K562 (cell line): ENCODE data around the gene ST7. TPM values are rescaled to one million over a fixed set of nuclear protein-coding genes. Genes with fewer than 3 reads are reported as not detected.

Experiments used
- ATAC-seq: fragments of 200-7000 bp; cut with Tn5 transposase; 3 replicates; pipeline ENCODE4 v1.9.1; 2020; ENCODE audit warnings: moderate library complexity
- BruUV-seq: library from RNA; stranded (reverse); fragments of 400-500 nt; replicated peaks from 2 replicates; lab custom pipeline; 2021; lab: Mats Ljungman, UMichigan
- CTCF ChIA-PET: fragments of 300-600 bp; formaldehyde crosslinking; extraction: SDS; loops from one replicate; lab custom pipeline; 2021; ENCODE audit warnings: low intra/inter-chr PET ratio; lab: Yijun Ruan, JAX
- POLR2A ChIA-PET: fragments of 300-600, 350-650 bp; sonication (Branson Sonifier 250); formaldehyde crosslinking; extraction: SDS; loops from one replicate; lab custom pipeline; 2021; ENCODE audit warnings: antibody characterized with exemption, inconsistent platforms; lab: Yijun Ruan, JAX
- DNase-seq, 4 experiments: peaks; one replicate each; pipeline versions ENCODE4 v3.0.0 to v3.0.0-alpha.2; 2011 to 2018; ENCODE audit warnings: low spot score in 3 of 4, mixed read lengths in 3 of 4; ENCODE audit errors: extremely low read depth in 1 of 4
- FAIRE-seq: peaks from 2 replicates; lab custom pipeline; 2011; peaks lifted over from hg19 to GRCh38; lab: Jason Lieb, UNC
- H2AFZ ChIP-seq: 2 replicates; pipeline ENCODE4 v1.6.0; 2011; ENCODE audit warnings: low read depth, low read length, control low read depth, inconsistent platforms
- H3K27ac ChIP-seq: fragments of 200-600 bp; 3 replicates; pipeline ENCODE4 v1.8.0; 2011; ENCODE audit warnings: low read depth, mild to moderate bottlenecking, control low read depth, inconsistent platforms, low read length, moderate library complexity, mixed read lengths; ENCODE audit errors: extremely low read depth
- H3K27me3 ChIP-seq, 2 experiments: fragments of 300-600 bp in 1 of 2; 2 replicates in 1 of 2; 3 replicates in 1 of 2; pipeline versions ENCODE4 v1.6.0 to v1.8.0; 2011; ENCODE audit warnings: inconsistent platforms in 2 of 2, low read length in 2 of 2, mild to moderate bottlenecking in 1 of 2, mixed read lengths in 1 of 2, moderate library complexity in 1 of 2; ENCODE audit not compliant: control insufficient read depth in 2 of 2, insufficient read depth in 2 of 2
- H3K36me3 ChIP-seq: fragments of 300-600 bp; 3 replicates; pipeline ENCODE4 v1.8.0; 2011; ENCODE audit warnings: mild to moderate bottlenecking, low read length, inconsistent platforms; ENCODE audit not compliant: control insufficient read depth, insufficient read depth
- H3K4me1 ChIP-seq, 2 experiments: fragments of 200-600 bp in 1 of 2; replicated peaks in 1 of 2; 2 replicates in 1 of 2; 3 replicates in 1 of 2; pipeline versions ENCODE4 v1.5.1 to v1.8.0; 2011; ENCODE audit warnings: inconsistent platforms in 2 of 2, low read length in 2 of 2, mild to moderate bottlenecking in 1 of 2, mixed read lengths in 1 of 2, moderate library complexity in 1 of 2; ENCODE audit not compliant: control insufficient read depth in 2 of 2, insufficient read depth in 2 of 2
- H3K4me2 ChIP-seq: 2 replicates; pipeline ENCODE4 v1.6.1; 2011; ENCODE audit warnings: low read length, control low read depth, inconsistent platforms, mixed read lengths; ENCODE audit not compliant: insufficient read depth
- H3K4me3 ChIP-seq: fragments of 200-600 bp; sonication (generic), shearing (Covaris generic); 2 replicates; pipeline ENCODE4 v1.5.1; 2016; ENCODE audit warnings: control low read depth, inconsistent platforms
- H3K79me2 ChIP-seq: fragments of 200-600 bp; 3 replicates; pipeline ENCODE4 v1.8.0; 2011; ENCODE audit warnings: low read length, inconsistent platforms; ENCODE audit not compliant: control insufficient read depth, insufficient read depth
- H3K9ac ChIP-seq, 2 experiments: 2 replicates each; pipeline versions ENCODE4 v1.6.0 to v1.6.1; 2011; ENCODE audit warnings: low read depth in 2 of 2, low read length in 2 of 2, control low read depth in 1 of 2, inconsistent platforms in 1 of 2, mild to moderate bottlenecking in 1 of 2, mixed read lengths in 1 of 2; ENCODE audit not compliant: insufficient read depth in 1 of 2
- H3K9me1 ChIP-seq: one replicate; pipeline ENCODE4 v1.6.0; 2011; ENCODE audit warnings: inconsistent platforms, mild to moderate bottlenecking, low read length, moderate library complexity; ENCODE audit not compliant: control insufficient read depth, insufficient read depth
- H3K9me3 ChIP-seq: replicated peaks from 2 replicates; pipeline ENCODE4 v1.5.1; 2011; ENCODE audit warnings: low read depth, low read length, inconsistent platforms; ENCODE audit not compliant: control insufficient read depth, insufficient read depth
- H4K20me1 ChIP-seq: replicated peaks from 2 replicates; pipeline ENCODE4 v1.6.1; 2011; ENCODE audit warnings: low read length, inconsistent platforms, mixed read lengths; ENCODE audit not compliant: control insufficient read depth, insufficient read depth
- ATF4 ChIP-seq: fragments of 450-650 bp; formaldehyde crosslinking; IDR thresholded peaks from 2 replicates; pipeline ENCODE4 v1.4.0; 2022; ENCODE audit warnings: mild to moderate bottlenecking, moderate library complexity
- BRD4 ChIP-seq: fragments of 200-600 bp; sonication (generic); IDR thresholded peaks from 2 replicates; pipeline ENCODE4 v1.6.1; 2017; ENCODE audit warnings: inconsistent platforms
- CREBBP ChIP-seq: IDR thresholded peaks from one replicate; pipeline ENCODE4 v1.6.1; 2012; ENCODE audit warnings: low read depth, mild to moderate bottlenecking, control low read depth, inconsistent platforms, low read length
- CUX1 ChIP-seq: fragments of 200-800 bp; sonication (Bioruptor generic); IDR thresholded peaks from 2 replicates; pipeline ENCODE4 v1.6.1; 2016; ENCODE audit warnings: missing genetic modification characterization, missing compliant biosample characterization
- MTA2 ChIP-seq: fragments of 450-650 bp; IDR thresholded peaks from 2 replicates; pipeline ENCODE4 v1.6.1; 2016; ENCODE audit warnings: low read depth
- POLR2H ChIP-seq: IDR thresholded peaks from 2 replicates; pipeline ENCODE4 v1.6.1; 2016; ENCODE audit warnings: missing genetic modification characterization, low read depth, mild to moderate bottlenecking, control low read depth, missing compliant biosample characterization, moderate library complexity
- SNAPC5 ChIP-seq: fragments of 250-450 bp; sonication (Bioruptor Pico); IDR thresholded peaks from 2 replicates; pipeline ENCODE4 v1.8.0; 2021; ENCODE audit warnings: moderate library complexity, mild to moderate bottlenecking, inconsistent platforms
- TSC22D4 ChIP-seq: fragments of 450-650 bp; IDR thresholded peaks from 2 replicates; pipeline ENCODE4 v1.6.1; 2016; ENCODE audit warnings: missing genetic modification characterization, missing biosample characterization, control low read depth
- ZFP91 ChIP-seq: sonication (generic); formaldehyde crosslinking; IDR thresholded peaks from 2 replicates; pipeline ENCODE4 v1.8.0; 2022; ENCODE audit warnings: mild to moderate bottlenecking, missing genetic modification reagents
- ZNF133 ChIP-seq: fragments of 250-450 bp; sonication (Bioruptor Pico); IDR thresholded peaks from 2 replicates; pipeline ENCODE4 v1.4.0; 2020; ENCODE audit warnings: mild to moderate bottlenecking
- ZNF232 ChIP-seq: sonication (generic); formaldehyde crosslinking; IDR thresholded peaks from 2 replicates; pipeline ENCODE4 v1.8.0; 2022; ENCODE audit warnings: mild to moderate bottlenecking, missing genetic modification reagents
- ZNF384 ChIP-seq: IDR thresholded peaks from 2 replicates; pipeline ENCODE4 v1.6.1; 2012; ENCODE audit warnings: low read depth, low read length, improper control_type of control experiment
- ZNF586 ChIP-seq: fragments of 450-650 bp; formaldehyde crosslinking; conservative IDR thresholded peaks from 2 replicates; pipeline ENCODE4 v1.4.0; 2020; ENCODE audit warnings: mild to moderate bottlenecking, moderate library complexity
- ZNF699 ChIP-seq: fragments of 250-450 bp; sonication (Bioruptor Pico); IDR thresholded peaks from 2 replicates; pipeline ENCODE4 v1.8.0; 2021; ENCODE audit warnings: mild to moderate bottlenecking, moderate library complexity; ENCODE audit not compliant: insufficient replicate concordance
- WGBS: fragments of 100-300 bp; shearing (Covaris generic); methylation state at CpG from one replicate; pipeline ENCODE4 v1.1.6; 2016; ENCODE audit warnings: low coverage, mixed read lengths; ENCODE audit not compliant: insufficient coverage; ENCODE audit errors: missing lambda C conversion rate; 5-methylcytosine and 5-hydroxymethylcytosine counted together
- in situ Hi-C: fragments of 300-500 bp; cut with MboI; formaldehyde crosslinking; loops from 4 replicates; pipeline ENCODE4 v1.15.0; 2018; ENCODE audit warnings: inconsistent platforms, mixed read lengths
- intact Hi-C: fragments of 100-400 bp; cut with micrococcal nuclease; formaldehyde crosslinking; loops from 2 replicates; pipeline ENCODE4 v1.14.2; 2022
- polyA plus RNA-seq, 8 experiments: library from polyadenylated mRNA; depleted of rRNA in 4 of 8; stranded (reverse) in 5 of 8; unstranded in 3 of 8; fragments of >200 nt; fragmentation: Nextera tagmentation in 2 of 8; fragmentation: Illumina TruSeq in 1 of 8; extraction: Ambion mirVana in 2 of 8; extraction: Trizol in 1 of 8; gene quantifications; 2 replicates each; pipeline versions ENCODE4 v1.2.1 to v1.2.3, GENCODE V29; 2011 to 2014; ENCODE audit warnings: inconsistent platforms in 1 of 8, missing spikeins in 1 of 8
- total RNA-seq, 7 experiments: library from RNA; depleted of rRNA in 6 of 7; stranded (reverse); fragments of >200 nt in 6 of 7; fragmentation: Illumina TruSeq in 2 of 7; extraction: Trizol in 2 of 7; gene quantifications; 2 replicates each; pipeline versions ENCODE4 v1.2.1 to v1.2.3, GENCODE V29; 2011 to 2021; ENCODE audit warnings: low replicate concordance in 1 of 7

The ST7 gene
- total and polyA plus RNA-seq, 9 of the 15 experiments (the other 6 are each of a cell fraction or from before 2014, with no cell fraction given) = 23.9 to 56.3 (median 36.9) TPM

- TF ChIP-seq ATF4 (no peak), ZNF384 (no peak), POLR2H (tag) (no peak)
- TF ChIP-seq, all 486 proteins: peak for 0
These were observed 162.9 kb downstream of the ST7 start (continued) for GRCh38 chr7:117116211-117116610.

GRCh38 chr7:117117172-117117571 lies 163.9 kb downstream of the ST7 start:
- in situ Hi-C loops = loop anchor here (10.0 kb wide), 1 partner anchor 112 kb away; no protein-coding TSS in a partner anchor
- CTCF ChIA-PET = interaction anchor here (6.9 kb wide), 1 partner anchor 131 kb away, joined by 143 read pairs; no protein-coding TSS in a partner anchor
- POLR2A ChIA-PET = interaction anchor here (0.7 to 1.2 kb wide), 2 partner anchors 17 to 163 kb away, joined by 3 read pairs; no protein-coding TSS in a partner anchor
- TF ChIP-seq MTA2 = no peak
- no peak for TF ChIP-seq SNAPC5 (CRISPR knock-in tag)
- TF ChIP-seq CREBBP = no peak
- TF ChIP-seq ZNF133 (CRISPR knock-in tag) = no peak
- TF ChIP-seq ZNF232 (CRISPR knock-in tag) = no peak
- no peak for TF ChIP-seq ZFP91 (CRISPR knock-in tag)
- no peak for TF ChIP-seq BRD4
- no peak for TF ChIP-seq ZNF586
- no peak for TF ChIP-seq CUX1 (CRISPR knock-in tag)
- TF ChIP-seq TSC22D4 (tag) = no peak
- TF ChIP-seq ZNF699 (CRISPR knock-in tag) = no peak

More at GRCh38 chr7:117117172-117117571, 163.9 kb downstream of the ST7 start:
- DNase-seq (no peak), ATAC-seq (no peak), FAIRE-seq (no peak)
- no TSS peak for BruUV-seq
- intact Hi-C loops = loop anchor here (5.0 kb wide), 1 partner anchor 110 kb away; no protein-coding TSS in a partner anchor
- WGBS = 88% methylated on average over 2 of the region's 2 CpGs
- Histone ChIP-seq H3K27me3 (no peaks in the 10 kb centered on the region), H4K20me1 (no peaks in the 10 kb centered on the region; the same call in 1 of the 2 replicates), H3K4me1 (peaks cover 0 to 4% of the 10 kb centered on the region in 2 experiments; a peak in 2 of 5 replicates), H3K4me3 (no peak overlapping the region), H3K36me3 (peaks cover 26% of the 10 kb centered on the region; the same call in 2 of the 3 replicates), H3K9me1 (no peaks in the 10 kb centered on the region), H3K79me2 (no peaks in the 10 kb centered on the region; the same call in 1 of the 3 replicates), H3K9ac (no peak overlapping the region), H2AFZ (no peak overlapping the region), H3K4me2 (no peak overlapping the region), H3K27ac (no peak overlapping the region), H3K9me3 (no peaks in the 10 kb centered on the region)
